GM12875 (cell line): ENCODE measurements around the gene BRINP1.

Source experiments
- H3K4me3 ChIP-seq: one replicate; pipeline ENCODE4 v1.5.1; 2011; ENCODE audit warnings: low read depth, low read length, control low read depth
- TF ChIP-seq, protein P1 (sequence below): IDR thresholded peaks from 2 replicates; pipeline ENCODE4 v1.5.1; 2011; ENCODE audit warnings: low read depth, mild to moderate bottlenecking, control low read depth, inconsistent platforms, low read length, moderate library complexity, borderline replicate concordance; ENCODE audit not compliant: insufficient read depth

BRINP1 gene

DNA sequence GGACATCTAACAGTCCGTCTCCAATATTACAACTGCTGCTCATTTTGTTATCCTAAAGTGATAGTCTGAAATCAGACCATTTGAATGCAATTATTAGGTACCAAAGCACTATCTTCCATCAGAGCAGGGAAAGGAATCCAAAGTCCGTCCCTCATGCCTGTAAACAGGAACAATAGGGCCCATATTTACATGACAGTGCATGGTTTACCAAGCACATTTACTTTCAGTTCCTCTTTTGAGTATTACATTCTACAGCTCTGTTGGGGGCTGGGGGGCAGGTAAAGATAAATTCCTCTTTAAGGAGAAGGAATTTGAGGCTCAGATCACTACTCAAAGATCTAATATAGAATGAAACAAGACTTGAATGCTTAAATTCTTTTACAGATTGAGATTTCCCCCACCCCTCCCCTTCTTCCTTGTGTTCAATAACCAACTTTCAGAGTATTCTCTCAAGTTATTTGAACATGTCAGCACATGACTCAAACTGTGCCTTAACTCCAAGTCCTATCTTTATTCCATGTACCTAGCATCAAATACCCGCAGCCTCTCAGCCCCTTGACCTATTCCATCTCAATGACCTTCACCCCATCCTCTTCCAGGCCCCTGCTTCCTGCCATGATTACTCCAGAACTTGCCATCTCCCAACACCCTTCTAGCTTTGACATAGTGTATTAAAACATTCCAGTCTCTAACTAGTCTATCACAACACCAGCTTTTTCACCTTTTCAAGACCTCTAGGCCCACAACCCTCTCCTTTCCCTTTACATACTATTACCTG is 71.0 kb downstream of the BRINP1 start:
- TF ChIP-seq, protein P1, sequence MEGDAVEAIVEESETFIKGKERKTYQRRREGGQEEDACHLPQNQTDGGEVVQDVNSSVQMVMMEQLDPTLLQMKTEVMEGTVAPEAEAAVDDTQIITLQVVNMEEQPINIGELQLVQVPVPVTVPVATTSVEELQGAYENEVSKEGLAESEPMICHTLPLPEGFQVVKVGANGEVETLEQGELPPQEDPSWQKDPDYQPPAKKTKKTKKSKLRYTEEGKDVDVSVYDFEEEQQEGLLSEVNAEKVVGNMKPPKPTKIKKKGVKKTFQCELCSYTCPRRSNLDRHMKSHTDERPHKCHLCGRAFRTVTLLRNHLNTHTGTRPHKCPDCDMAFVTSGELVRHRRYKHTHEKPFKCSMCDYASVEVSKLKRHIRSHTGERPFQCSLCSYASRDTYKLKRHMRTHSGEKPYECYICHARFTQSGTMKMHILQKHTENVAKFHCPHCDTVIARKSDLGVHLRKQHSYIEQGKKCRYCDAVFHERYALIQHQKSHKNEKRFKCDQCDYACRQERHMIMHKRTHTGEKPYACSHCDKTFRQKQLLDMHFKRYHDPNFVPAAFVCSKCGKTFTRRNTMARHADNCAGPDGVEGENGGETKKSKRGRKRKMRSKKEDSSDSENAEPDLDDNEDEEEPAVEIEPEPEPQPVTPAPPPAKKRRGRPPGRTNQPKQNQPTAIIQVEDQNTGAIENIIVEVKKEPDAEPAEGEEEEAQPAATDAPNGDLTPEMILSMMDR = no peak
- no peak overlapping the region for H3K4me3 ChIP-seq

DNA sequence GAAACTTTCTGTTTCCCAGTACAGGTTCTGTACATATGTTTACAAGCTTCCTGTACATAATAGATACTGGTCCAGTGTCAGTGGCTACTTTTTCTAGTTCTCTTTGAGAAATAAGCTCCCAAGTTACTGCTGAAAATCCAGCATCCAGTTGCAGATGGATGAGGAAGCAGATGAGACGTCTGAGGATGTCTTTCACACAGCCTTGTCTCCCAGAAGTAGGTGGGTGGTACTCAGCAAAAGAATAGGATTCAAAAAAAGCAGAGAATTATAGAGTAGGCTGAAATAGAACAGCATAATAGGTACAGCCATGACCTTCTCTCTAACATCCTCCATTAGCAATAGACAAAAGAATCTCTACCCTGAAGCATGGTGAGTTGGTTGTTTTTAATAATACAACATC is 77.7 kb downstream of the BRINP1 start:
- TF ChIP-seq, protein P1 = no peak
- H3K4me3 ChIP-seq = no peak overlapping the region

DNA sequence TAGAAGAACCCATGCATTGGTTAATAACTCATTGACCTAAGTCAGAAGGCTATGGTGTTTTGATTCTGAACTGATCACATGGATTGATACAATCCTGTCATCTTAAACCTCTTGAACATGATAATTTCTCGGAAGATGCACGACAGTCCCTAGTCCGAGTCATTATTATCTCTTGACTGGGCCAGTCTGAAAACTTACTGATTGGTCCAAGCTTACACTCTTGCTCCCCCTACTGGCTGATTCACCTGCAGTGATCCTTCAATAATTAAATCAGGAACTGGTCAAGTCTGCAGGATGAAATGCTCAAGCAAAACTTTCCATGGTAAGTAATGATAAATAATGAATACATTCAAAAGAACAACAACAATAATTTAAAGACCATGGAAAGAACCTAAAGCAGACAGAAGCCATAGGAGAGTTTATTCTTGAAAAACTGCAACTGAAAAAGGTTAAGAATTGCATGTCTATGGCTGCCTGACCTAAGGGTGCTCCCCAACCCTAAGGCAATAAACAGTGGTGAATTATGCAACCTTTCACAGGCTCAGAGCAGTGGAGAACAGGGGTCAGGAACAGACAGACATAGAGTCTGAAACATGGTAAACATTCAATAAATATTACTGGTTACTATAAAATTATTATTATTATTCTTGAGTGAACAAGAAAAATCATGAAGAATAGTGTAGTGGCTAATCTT is 79.3 kb downstream of the BRINP1 start:
- no peak overlapping the region for H3K4me3 ChIP-seq
- TF ChIP-seq, protein P1 = peak; percentile 69; the same call in 1 of the 2 replicates

DNA sequence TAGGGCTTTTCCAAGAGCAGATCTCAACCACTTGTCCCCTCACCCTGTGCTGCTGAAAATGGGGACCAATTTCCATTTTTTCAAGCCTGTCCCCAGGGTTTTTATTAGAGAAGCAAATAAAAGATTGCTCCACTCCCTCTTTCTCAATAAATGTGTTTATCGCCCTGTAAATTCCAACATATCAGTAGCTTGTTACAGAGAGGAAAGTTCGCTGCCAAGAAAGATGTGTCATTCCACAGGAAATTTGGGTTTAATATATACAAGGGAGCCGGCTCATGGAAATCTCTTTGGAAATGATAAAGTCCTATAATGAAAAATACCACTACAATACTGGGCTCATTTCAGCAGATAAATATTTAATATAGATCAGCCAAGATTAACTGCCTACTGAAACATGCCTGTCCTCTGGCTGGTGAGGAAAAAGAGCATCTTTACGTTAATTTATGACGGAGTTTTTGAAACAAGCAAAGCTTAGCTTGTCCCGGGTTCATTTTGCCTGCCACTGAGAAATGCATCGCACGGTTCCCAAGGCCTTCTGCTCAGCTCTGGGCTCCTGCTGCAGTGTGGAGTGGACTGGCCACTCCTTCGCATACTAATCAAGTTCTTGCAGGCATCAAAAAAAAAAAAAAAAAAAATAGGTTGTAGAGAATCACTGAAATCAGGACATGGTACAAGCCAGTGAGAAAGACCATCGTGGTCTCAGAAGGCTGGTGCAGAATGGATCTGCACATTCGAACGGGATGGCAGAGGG is 84.5 kb downstream of the BRINP1 start:
- TF ChIP-seq, protein P1 = no peak
- H3K4me3 ChIP-seq = no peak overlapping the region

DNA sequence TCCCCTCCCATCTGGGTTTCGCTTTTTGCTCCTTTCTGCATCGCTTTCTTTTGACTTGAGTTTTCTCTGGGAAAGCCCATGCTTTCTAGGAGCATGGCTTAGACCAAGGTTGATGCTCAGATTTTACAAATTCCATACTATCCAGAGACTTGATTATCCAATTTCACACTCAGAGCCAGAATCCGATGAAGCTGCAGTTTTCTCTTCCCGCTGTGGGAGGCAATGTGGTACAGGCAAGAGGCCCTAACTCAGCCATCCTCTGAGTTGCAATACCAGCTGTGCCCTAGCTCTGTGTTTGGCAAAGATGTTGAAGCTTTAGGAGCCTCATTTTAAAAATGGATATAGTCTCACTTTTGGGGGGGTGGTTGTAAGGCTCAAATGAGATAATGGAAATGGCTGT is 85.1 kb downstream of the BRINP1 start:
- TF ChIP-seq, protein P1 = no peak
- no peak overlapping the region for H3K4me3 ChIP-seq

DNA sequence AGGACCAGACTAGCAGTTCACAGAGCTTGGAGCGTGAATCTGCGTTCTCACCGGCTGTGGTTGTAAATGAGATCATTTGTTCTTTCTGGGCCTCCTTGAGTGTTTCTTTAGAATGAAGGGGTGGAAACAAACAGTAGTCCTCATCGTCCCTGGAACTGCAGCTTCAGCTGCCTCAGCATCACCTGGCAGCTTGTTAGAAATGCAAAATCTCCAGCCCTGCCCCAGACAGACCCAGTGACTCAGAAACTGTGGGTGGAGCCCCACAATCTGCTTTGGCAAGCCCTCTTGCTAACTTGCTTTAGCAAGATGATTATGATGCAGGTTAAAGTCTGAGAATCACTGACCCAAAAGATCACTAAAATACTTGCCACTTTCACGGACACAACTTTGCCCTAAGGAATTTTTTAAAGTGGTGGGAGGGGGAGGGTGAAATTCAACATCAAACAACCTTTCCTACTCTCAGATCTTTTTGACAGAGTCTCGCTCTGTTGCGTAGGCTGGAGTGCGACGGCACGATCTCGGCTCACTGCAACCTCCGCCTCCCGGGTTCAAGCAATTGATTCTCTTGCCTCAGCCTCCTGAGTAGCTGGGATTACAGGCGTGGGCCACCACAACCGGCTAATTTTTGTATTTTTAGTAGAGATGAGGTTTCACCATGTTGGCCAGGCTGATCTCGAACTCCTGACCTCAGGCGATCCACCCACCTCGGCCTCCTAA is 86.0 kb downstream of the BRINP1 start:
- H3K4me3 ChIP-seq = no peak overlapping the region
- TF ChIP-seq, protein P1 = no peak
